SK-N-SH (cell line): Measurements from ENCODE around the gene LGR4.

Experiments
- RFX5 ChIP-seq: IDR thresholded peaks from 2 replicates; pipeline ENCODE4 v1.6.1; 2012; ENCODE audit warnings: mild to moderate bottlenecking, improper control_type of control experiment, low read length
- TF ChIP-seq, protein P1 (sequence below): fragments of 200-600 bp; sonication (generic); IDR thresholded peaks from 2 replicates; pipeline ENCODE4 v1.6.1; 2017; ENCODE audit warnings: antibody characterized with exemption, mild to moderate bottlenecking, moderate library complexity

DNA sequence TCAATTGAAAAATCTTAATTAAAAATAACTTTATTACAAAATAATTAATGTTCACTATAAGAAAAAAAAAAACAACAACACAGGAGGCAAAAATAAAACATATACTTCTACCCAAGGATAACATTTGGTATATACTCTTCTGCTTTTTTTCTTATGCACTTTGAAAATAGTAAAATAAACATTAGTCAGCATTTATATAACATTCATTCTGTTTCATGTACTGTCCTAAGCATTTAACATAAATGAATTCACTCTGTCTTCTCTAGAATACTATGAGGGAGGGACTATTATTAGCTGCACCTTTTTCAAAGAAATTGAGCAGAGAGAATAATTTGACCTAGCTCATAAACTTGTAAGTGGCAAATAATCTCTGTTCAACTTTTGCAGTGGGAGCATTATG, 61.3 kb downstream of the LGR4 start:
- TF ChIP-seq, protein P1, sequence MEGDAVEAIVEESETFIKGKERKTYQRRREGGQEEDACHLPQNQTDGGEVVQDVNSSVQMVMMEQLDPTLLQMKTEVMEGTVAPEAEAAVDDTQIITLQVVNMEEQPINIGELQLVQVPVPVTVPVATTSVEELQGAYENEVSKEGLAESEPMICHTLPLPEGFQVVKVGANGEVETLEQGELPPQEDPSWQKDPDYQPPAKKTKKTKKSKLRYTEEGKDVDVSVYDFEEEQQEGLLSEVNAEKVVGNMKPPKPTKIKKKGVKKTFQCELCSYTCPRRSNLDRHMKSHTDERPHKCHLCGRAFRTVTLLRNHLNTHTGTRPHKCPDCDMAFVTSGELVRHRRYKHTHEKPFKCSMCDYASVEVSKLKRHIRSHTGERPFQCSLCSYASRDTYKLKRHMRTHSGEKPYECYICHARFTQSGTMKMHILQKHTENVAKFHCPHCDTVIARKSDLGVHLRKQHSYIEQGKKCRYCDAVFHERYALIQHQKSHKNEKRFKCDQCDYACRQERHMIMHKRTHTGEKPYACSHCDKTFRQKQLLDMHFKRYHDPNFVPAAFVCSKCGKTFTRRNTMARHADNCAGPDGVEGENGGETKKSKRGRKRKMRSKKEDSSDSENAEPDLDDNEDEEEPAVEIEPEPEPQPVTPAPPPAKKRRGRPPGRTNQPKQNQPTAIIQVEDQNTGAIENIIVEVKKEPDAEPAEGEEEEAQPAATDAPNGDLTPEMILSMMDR: no peak
- TF ChIP-seq RFX5: no peak
